ENCODE measurements around the gene VAMP5. TPM values are rescaled to one million over a fixed set of nuclear protein-coding genes. Genes with fewer than 3 reads are reported as not detected.
"Not testable (repeated sequence)": the region's sequence is repeated elsewhere in the genome, so short reads cannot be mapped to it uniquely, and the experiment has no call there.

The VAMP5 gene
- total RNA-seq, 1 experiment from 2014 or later: 1.9 TPM

DNA sequence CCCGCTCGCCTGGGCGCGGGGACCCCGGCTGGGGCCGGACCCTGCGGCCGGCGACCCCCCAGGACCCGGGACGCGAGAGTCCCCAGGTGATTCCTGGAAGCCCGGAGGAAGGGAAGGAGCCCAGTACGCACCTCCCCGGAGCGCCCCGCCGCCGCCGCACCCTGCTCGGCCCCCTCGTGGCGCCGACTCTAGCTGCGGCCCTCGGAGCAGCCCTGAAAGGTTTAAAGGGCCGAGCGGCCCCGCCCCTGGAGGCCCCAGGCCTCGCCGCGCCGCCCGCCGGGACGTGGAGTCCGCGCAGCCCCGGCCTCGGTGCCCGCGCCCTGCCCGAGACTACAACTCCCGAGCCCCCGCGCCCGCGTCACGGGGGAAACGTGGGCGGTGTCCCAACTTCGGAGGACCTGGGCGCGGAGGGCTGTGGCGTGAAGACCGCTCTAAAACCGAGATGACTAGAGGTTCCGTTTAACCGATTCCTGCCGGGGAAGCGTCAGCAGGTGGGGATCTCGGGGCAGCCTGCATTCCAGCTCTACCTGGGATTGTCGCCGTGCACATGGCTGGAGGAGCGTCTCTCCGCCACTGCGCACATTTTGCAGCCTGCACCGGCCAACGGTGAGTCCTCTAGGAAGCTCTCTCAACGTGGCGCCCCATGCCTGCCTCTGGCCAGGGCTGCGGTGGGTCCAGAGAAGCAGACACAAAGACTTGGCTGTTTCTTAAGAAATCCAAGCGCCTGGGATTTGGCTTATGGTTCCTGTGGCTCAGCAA, 18.4 kb downstream of the VAMP5 start, which contains the start of gene TMEM150A:
TMEM150A (minus strand) TSS at position 223 of the 759 bp plus-strand sequence. CDS start 750 bp downstream, outside the sequence.
- no peaks in the 10 kb centered on the region for H3K9me2 ChIP-seq (ENCODE audit: insufficient read depth)
- H4K20me1 ChIP-seq (ENCODE audit: insufficient read depth): no peaks in the 10 kb centered on the region
- no peaks in the 10 kb centered on the region for H3K27me3 ChIP-seq (ENCODE audit: insufficient read depth, low read length)
- H2AFZ ChIP-seq (ENCODE audit: low read depth, low read length, poor library complexity, severe bottlenecking): peak within 1 kb of the TSS; percentile 13
- ChIA-PET CTCF (interaction anchor here (0.7 to 1.2 kb wide), 2 partner anchors 9 to 16 kb away, joined by 3 read pairs; partner anchors contain the start of gene C2orf68), POLR2A (interaction anchor here (0.6 to 3.3 kb wide), 8 partner anchors 8 to 595 kb away, joined by 3 to 20 read pairs (median 4); partner anchors contain the start of genes C2orf68, MAT2A and VAMP8), RAD21 (ENCODE audit: low non-redundant PET in 1 of 2, low total read pairs in 2 of 2, uncharacterized antibody in 2 of 2, unreplicated experiment in 2 of 2) (no interaction called here)
- TF ChIP-seq, protein P1, sequence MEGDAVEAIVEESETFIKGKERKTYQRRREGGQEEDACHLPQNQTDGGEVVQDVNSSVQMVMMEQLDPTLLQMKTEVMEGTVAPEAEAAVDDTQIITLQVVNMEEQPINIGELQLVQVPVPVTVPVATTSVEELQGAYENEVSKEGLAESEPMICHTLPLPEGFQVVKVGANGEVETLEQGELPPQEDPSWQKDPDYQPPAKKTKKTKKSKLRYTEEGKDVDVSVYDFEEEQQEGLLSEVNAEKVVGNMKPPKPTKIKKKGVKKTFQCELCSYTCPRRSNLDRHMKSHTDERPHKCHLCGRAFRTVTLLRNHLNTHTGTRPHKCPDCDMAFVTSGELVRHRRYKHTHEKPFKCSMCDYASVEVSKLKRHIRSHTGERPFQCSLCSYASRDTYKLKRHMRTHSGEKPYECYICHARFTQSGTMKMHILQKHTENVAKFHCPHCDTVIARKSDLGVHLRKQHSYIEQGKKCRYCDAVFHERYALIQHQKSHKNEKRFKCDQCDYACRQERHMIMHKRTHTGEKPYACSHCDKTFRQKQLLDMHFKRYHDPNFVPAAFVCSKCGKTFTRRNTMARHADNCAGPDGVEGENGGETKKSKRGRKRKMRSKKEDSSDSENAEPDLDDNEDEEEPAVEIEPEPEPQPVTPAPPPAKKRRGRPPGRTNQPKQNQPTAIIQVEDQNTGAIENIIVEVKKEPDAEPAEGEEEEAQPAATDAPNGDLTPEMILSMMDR (IDR thresholded peaks at IDR 0.05 in 2 of 3, conservative IDR thresholded peaks at IDR 0.05 in 1 of 3; ENCODE audit: borderline replicate concordance in 1 of 3, insufficient read depth in 1 of 3, low read depth in 2 of 3, low read length in 2 of 3): 0 out of 6 replicates have a peak, but pooled peaks of 1 of the 3 experiments have one; percentile 21
- no peak for TF ChIP-seq SIN3A (IDR thresholded peaks at IDR 0.05; ENCODE audit: low read depth)
- TF ChIP-seq POLR2A (IDR thresholded peaks at IDR 0.05; ENCODE audit: borderline replicate concordance, extremely low read depth, insufficient read depth, insufficient read length): peak; percentile 48
- no peak for TF ChIP-seq JUND (IDR thresholded peaks at IDR 0.05)
- TF ChIP-seq ZFX (IDR thresholded peaks at IDR 0.05): peak; percentile 68
- no peak for TF ChIP-seq EGR1 (IDR thresholded peaks at IDR 0.05; ENCODE audit: low read depth)
- TF ChIP-seq TCF7L2 (IDR thresholded peaks at IDR 0.05; ENCODE audit: borderline replicate concordance, extremely low read depth, insufficient read depth, insufficient read length): peak; percentile 21
- no peak for TF ChIP-seq FOSL1 (IDR thresholded peaks at IDR 0.05; ENCODE audit: low read depth)
- peak; percentile 65 for TF ChIP-seq POLR2AphosphoS5 (IDR thresholded peaks at IDR 0.05; ENCODE audit: low read depth, low read length)
- ATAC-seq (peak; percentile 94), DNase-seq (ENCODE audit: low read depth, low spot score) (peak; percentile 68)
- H3K4me1 ChIP-seq (ENCODE audit: control insufficient read depth in 1 of 2, insufficient read depth in 2 of 2, low read length in 2 of 2): peaks cover 8 to 17% of the 10 kb centered on the region in 2 experiments
- H3K4me2 ChIP-seq (ENCODE audit: low read length): peak within 1 kb of the TSS; percentile 93
- peak within 1 kb of the TSS; percentile 64 for H3K27ac ChIP-seq (ENCODE audit: low read depth, low read length)
- TSS peak; percentile 43 for BruUV-seq (replicated peaks)
- H3K36me3 ChIP-seq (ENCODE audit: control insufficient read depth in 1 of 2, insufficient read depth in 2 of 2, low read length in 2 of 2): peaks cover under 1 to 4% of the 10 kb centered on the region in 2 experiments; a peak in 3 of 4 replicates
- peak within 1 kb of the TSS; percentile 63 for H3K9ac ChIP-seq (ENCODE audit: low read length)
- H3K4me3 ChIP-seq (replicated peaks in 1 of 2; ENCODE audit: low read depth in 1 of 2, low read length in 2 of 2): peak within 1 kb of the TSS; percentile 83 to 85
- intact Hi-C loops (cut with micrococcal nuclease): loop anchor here (5.0 kb wide), 1 partner anchor 190 kb away; the partner anchor contains the start of gene CAPG
- H3K9me3 ChIP-seq (ENCODE audit: control insufficient read depth in 1 of 2, insufficient read depth in 1 of 2, low read depth in 1 of 2, low read length in 2 of 2): no peaks in the 10 kb centered on the region
- no peaks in the 10 kb centered on the region for H3K79me2 ChIP-seq (ENCODE audit: insufficient read depth, low read length)

DNA sequence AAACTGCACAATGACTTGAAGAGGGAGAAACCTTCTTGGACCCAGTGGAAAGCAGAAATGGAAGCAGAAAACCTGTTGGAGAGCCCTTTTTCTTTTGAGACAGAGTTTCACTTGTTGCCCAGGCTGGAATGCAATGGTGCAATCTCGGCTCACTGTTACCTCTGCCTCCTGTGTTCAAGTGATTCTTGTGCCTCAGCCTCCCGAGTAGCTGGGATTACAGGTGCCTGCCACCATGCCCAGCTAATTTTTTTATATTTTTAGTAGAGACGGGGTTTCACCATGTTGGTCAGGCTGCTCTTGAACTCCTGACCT, 19.9 kb downstream of the VAMP5 start:
- DNase-seq (ENCODE audit: low read depth, low spot score); H4K20me1 ChIP-seq (ENCODE audit: insufficient read depth); H3K9me3 ChIP-seq (ENCODE audit: control insufficient read depth in 1 of 2, insufficient read depth in 1 of 2, low read depth in 1 of 2, low read length in 2 of 2); H3K9ac ChIP-seq (ENCODE audit: low read length); ATAC-seq; H3K27ac ChIP-seq (ENCODE audit: low read depth, low read length); H3K79me2 ChIP-seq (ENCODE audit: insufficient read depth, low read length); RAD21 ChIA-PET (ENCODE audit: low non-redundant PET in 1 of 2, low total read pairs in 2 of 2, uncharacterized antibody in 2 of 2, unreplicated experiment in 2 of 2); H3K9me2 ChIP-seq (ENCODE audit: insufficient read depth); H2AFZ ChIP-seq (ENCODE audit: low read depth, low read length, poor library complexity, severe bottlenecking); H3K27me3 ChIP-seq (ENCODE audit: insufficient read depth, low read length); BruUV-seq (replicated peaks): not testable (repeated sequence)
- H3K4me3 ChIP-seq (replicated peaks in 1 of 2; ENCODE audit: low read depth in 1 of 2, low read length in 2 of 2): peak overlapping the region; percentile 7 to 83; a peak in 1 of 4 replicates
- ChIA-PET CTCF (interaction anchor here (1.0 kb wide), 1 partner anchor 33 kb away, joined by 4 read pairs; no protein-coding TSS in a partner anchor), POLR2A (interaction anchor here (0.6 to 3.3 kb wide), 3 partner anchors 8 to 27 kb away, joined by 3 to 20 read pairs (median 3); partner anchors contain the start of genes C2orf68, RNF181 and VAMP8)
- peaks cover 8 to 17% of the 10 kb centered on the region in 2 experiments for H3K4me1 ChIP-seq (ENCODE audit: control insufficient read depth in 1 of 2, insufficient read depth in 2 of 2, low read length in 2 of 2)
- H3K36me3 ChIP-seq (ENCODE audit: control insufficient read depth in 1 of 2, insufficient read depth in 2 of 2, low read length in 2 of 2): peaks cover 6 to 12% of the 10 kb centered on the region in 2 experiments
- peak overlapping the region; percentile 93 for H3K4me2 ChIP-seq (ENCODE audit: low read length)
- intact Hi-C loops (cut with micrococcal nuclease): loop anchor here (5.0 kb wide), 1 partner anchor 192 kb away; the partner anchor contains the start of gene CAPG

Measured in HCT116 (cell line).